Suppressor macrophage (primary cell): ENCODE results near the gene PLXNA2.

Source experiments
- DNase-seq, 4 experiments: peaks; one replicate each; pipeline ENCODE4 v3.0.0-alpha.2; 2020 to 2022

PLXNA2 gene

DNA sequence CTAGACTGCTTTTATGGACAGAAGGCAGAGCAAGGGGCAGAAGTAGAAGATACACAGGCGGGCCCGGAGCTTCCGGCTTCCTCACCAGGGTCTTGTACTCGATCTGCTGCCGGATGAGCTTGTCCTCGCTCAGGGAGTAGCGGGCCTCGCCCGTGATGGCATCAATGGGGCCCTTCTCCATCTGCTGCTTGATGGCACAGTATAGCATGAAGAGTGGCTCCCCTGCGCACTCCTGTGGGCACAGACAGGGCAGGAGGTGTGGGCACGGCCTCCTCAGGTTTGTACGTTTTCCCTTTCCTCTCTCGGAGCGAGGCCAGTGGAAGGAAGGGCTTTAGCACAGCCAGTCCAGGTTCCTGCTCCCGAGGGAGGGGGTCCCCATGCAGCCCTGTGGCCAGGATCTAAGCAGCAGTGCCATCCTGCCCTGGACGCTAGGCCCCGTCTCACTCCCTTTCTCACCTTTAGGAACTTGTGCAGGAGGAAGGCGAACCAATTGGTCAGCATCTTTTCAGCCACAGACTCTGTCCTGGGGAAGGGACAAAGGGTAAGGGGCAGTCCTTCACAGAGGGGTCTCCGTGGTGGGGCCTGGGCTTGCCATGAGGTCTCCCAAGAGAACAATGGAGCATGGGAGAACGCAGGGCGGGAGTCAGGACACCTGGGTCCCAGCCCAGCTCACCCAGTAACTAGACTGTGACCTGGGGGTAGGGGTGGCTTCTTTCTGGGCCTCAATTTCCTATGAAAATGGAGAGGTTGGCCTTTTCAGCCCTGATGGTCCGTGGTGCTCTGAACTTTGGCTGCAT is 204.4 kb downstream of the PLXNA2 start:
- DNase-seq = no peak

- no peak for DNase-seq
Measured at GRCh38 chr1:208038303-208038702, 205.9 kb downstream of the PLXNA2 start.

DNA sequence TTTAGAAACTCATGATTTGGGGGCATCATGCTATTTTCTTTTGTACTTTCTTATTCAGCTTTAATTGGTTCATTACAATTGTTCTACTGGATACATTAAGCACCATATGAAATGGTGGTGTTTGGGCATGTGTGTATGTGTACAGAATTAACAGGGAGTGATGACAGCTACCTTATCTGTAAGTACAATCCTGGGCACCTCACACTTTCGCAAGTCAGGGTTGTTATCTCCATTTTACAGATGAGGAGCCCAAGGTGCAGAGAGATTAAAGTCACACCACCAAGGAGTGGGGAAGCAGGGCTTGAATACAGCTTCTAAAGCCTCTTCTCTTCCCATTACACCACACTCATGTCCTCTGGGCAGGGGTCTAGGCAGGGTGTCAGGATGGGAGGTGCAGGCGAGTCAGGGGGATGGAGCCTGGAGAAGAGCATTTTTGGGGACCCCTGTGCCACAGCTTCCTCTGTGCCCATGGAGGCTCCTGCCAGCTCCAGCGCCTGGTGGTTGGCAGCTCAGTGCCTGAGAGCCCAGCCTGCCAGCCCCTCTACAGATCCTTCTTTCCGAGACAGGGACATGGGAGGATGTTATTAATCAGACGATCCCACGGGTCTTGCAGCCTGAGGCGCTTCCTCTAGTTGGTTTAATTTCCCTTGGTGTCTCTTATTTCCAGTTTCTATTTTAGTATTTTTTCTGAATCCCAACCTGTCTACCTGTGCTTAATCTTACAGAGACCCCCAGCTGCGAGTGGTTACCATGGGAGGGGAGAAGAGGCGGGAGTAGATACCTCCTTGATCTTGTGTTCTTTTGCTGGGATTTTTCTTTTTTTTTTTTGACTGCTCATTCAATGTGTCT is 207.0 kb downstream of the PLXNA2 start:
- DNase-seq = no peak

DNA sequence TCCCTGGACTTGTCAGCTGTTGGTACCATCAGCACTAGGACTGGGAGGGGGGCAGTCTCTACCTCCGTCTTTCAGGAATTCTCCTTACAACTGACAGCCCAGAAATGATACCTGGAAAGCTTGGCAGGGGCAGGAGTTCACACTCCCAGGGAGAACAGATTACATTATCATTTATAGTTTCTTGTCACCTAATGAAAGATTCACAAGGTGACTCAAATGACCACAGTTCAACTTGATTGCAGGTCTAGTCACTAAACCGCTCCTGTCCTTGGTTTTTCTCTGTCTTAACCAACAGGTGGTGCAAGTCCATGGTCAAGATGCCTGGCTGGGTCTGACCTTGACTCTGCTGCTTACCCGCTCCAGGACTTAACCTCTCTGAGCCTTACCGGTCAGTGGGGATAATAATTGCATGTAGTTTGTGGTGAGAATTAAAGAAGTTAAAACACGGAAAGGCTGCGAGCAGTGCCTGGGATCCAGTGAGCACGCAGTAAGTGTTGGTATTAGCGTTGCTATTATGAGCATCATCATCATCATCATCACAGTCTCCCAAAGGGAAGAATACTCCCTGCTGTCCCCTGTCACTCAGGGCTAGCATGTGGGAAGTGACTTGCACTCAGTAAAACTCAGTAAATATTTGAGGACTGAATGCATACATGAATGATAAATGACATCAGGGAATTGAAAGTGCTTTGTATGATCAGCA is 207.9 kb downstream of the PLXNA2 start:
- peak in 3 of 4 experiments; percentile 27 to 54 (median 40) for DNase-seq

- DNase-seq = no peak
Measured at GRCh38 chr1:208034135-208034534, 210.0 kb downstream of the PLXNA2 start.

- no peak for DNase-seq
Measured at GRCh38 chr1:208033236-208033635, 210.9 kb downstream of the PLXNA2 start.

DNA sequence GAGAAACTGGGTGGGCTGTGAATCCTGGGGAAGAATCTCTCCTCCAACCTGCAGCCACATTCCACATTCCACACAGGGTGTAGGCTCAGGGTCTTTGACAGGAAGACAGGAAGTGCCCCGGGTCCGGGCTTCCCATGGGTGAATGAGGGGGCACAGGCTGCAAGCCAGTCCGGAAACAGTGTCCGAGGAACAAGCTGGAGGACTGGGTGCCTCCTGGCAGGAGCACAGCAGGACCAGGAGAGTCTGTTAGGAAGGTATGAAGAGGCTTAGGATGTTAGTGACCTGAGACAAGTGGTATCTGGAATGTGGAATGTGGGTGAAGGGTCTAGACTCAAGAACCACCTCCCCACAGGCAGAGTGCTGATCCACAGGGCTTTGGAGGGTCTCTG is 212.3 kb downstream of the PLXNA2 start:
- DNase-seq = no peak

- DNase-seq = no peak
Measured at GRCh38 chr1:208031316-208031931, 212.8 kb downstream of the PLXNA2 start.

DNA sequence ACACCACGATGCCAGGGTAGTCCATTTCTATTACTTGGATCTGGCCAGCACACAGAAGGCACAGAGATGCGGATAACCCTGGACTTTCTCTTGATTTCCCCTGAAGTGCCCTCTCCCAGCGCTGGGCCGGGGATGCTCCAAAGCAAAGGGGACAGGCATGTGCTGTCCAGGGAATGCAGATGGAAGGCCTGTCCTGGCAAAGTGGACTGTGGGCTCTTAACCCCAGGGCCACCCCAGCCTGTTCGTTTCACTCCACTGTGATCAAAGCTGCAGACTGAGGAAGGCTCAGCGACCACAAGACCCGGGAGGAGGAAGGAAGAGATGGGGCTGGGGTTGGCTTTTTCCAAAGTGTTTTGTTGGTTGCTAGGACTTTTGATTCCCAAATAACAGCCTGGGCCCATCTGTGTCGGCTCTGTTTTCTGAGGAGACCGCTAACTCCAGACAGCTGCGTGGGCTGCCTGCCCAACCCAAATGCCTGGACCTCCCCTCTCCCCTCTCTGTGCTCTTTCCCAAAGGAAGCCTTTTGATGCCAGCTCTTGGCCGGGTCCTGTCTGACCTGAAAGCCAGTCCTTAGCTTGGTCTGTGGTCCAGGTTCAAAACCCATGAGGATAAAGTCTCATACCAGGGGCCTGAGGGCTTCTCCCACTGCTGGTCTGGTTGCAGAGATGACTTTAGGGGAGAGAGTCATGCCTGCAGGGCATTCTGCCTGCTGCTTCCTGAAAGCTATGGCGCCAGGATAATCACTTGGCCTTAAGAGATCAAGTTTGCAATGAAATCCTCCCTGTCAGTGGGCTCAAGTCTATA is 213.7 kb downstream of the PLXNA2 start:
- peak in 3 of 4 experiments; percentile 17 to 36 (median 24) for DNase-seq

- DNase-seq = peak; percentile 55 to 73 (median 62)
Measured at GRCh38 chr1:208029381-208030287, 214.6 kb downstream of the PLXNA2 start.

DNA sequence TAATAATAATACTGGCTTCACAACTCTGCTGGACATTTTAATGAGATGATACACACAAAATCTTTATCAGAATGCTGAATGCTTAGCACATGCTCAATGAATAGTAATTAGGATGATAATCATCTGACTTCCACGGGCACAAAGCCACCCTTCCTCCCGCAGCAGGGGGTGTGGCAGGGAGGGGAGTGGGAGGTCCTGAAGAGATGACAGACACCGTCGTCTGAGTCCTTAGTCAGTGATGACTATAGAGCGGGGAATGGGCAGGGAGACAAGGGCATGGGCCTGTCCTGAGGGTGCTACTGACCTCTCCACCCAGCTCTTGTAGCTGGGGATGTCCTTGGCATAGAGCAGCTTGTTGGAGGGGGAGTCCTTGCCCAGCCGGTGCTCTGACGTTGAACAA is 215.7 kb downstream of the PLXNA2 start:
- no peak for DNase-seq

- DNase-seq = no peak
Measured at GRCh38 chr1:208027861-208028260, 216.3 kb downstream of the PLXNA2 start.

GRCh38 chr1:208026880-208027438 is 217.2 kb downstream of the PLXNA2 start:
- DNase-seq = no peak

DNA sequence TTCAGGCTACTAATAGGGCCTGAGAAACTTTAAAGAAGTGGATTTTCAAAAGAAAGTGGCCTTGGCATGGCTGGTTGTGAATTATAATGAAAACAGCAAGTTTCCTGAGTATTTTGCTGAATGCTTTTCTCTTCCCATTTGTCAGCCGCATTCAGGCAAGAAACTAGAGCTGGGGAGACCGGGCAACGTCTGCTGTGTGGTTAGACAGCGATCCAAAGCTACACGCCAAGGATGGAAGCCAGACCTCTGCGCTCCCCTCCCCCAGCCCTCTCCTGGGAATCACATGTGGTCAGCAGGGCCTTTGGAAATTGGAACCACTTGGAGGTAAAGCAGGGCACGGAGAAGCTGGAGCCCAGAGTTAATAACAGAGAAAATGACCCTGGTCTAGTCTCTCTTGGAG is 219.2 kb downstream of the PLXNA2 start:
- no peak for DNase-seq

DNA sequence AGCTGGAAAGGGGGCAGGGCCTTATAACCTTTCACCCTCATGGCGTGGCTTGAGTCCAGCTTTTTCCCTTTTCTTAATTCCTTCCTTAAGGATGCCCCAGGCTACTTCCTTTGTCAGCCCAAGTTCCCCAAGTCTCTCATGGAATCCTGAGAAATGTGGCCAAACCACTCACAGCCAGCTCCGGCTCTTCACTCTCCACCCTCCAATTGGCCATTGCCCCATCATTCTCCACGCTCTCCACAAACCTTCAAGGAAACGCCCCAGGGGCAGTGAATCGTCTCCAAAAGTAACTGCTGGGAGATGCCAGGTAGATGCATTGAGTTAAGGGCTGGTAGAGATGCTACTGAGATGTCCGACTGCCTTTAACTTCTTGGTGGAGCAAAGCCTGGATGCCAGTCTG is 219.8 kb downstream of the PLXNA2 start:
- no peak for DNase-seq

DNA sequence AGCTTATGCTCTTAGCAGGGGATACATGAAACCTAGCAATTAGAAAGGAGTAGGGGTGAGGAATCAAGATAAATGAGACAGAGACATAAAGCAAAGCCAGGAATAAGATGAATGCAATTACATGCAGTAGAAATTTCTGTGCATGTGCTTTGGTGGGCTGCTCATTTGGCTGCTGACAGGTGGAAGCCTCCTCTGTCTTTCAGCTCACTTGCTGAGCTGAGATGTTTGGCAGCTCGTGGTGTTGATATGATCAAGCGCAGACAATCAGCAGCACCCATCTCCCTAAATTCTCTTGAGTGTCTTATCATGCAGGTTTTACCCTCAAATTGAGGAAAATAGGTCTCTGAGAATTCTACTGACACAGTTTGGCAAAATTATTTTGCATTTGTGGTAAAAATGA is 224.9 kb downstream of the PLXNA2 start:
- no peak for DNase-seq

- DNase-seq = no peak
Measured at GRCh38 chr1:208015255-208015654, 228.9 kb downstream of the PLXNA2 start.

DNA sequence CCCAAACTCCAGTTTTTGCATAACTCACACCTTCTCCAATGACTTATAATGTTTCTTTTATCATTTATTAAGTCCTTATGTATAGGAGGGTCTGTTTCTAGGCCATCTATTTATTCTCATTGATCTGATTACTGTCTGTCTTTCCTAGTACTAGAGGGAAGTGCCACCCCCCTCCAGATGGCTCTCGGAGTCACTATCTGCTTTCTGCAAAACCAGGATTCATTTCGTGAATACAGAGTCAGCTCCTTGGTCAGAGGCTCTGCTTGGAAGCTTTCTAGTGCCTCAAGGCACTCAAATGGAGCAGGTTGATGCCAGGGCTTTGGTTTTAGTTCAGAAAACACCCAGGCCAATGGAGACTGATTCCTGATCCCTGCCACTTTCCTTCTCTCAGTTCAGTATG is 231.0 kb downstream of the PLXNA2 start:
- no peak for DNase-seq

DNA sequence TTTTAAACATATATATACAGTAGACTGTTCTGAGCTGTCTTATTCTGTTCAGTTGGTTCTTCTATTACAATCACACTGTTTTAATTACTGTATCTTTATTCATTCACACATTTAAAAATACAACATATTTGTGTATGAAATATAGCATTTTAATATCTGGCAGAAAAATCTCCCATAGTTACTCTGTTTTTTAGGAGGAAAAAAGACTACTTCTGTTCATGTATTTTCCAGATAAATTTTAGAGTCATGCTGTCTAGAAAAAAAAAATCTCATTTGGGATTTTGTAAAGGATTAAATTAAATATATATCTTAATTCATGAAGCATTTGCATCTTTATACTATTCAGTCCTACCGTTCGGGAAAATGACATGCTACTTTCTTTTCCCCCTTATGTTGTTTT is 231.5 kb downstream of the PLXNA2 start:
- no peak for DNase-seq

DNA sequence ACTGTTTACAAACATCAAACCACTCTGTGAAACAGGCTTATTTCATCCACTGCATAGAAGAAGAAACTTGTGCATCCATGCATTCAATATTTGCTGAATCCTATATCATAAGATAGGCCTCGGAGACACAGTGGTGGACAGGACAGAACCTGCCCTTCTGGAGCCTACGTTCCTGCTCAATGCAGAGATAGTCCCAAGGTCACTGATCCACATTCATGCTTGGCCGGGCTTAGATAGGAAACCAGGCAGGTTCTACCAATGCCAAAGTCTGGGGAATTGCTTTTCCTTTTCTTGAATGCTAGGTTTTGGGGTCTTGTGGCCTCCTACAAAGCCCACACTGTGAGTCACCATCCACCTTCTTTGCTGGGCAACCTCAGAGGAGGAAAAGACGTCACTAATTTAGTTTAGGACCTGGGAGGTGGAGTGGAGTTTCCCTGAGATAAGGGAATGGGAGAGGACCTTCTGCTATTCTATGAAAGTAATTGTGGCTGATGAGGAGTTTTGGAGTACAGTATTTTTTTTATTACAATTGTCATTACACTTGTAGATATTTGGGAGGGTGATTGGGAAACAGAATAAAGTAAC is 233.6 kb downstream of the PLXNA2 start:
- DNase-seq = no peak
